RWPE1 (cell line): ENCODE results near the gene CCDC102A.

Experiments
- CTCF ChIA-PET: fragments of 350-600 bp; sonication (Branson Sonifier 250); formaldehyde crosslinking; extraction: SDS; loops from one replicate; lab custom pipeline; 2021; lab: Yijun Ruan, JAX
- POLR2A ChIA-PET: fragments of 400-600 bp; formaldehyde crosslinking; extraction: SDS; loops from one replicate; lab custom pipeline; 2020; ENCODE audit warnings: antibody characterized with exemption; ENCODE audit not compliant: low non-redundant PET; lab: Yijun Ruan, JAX
- DNase-seq: peaks from one replicate; pipeline ENCODE4 v3.0.0; 2012; ENCODE audit warnings: low spot score
- H3K27ac ChIP-seq: fragments of 450-650 bp; 2 replicates; pipeline ENCODE4 v1.5.1; 2017
- CTCF ChIP-seq: fragments of 450-650 bp; conservative IDR thresholded peaks from 2 replicates; pipeline ENCODE4 v1.5.1; 2017; ENCODE audit warnings: low read depth, mild to moderate bottlenecking

Gene CCDC102A

GRCh38 chr16:57562669-57563486 lies 26.5 kb upstream of the CCDC102A start:
- DNase-seq, result no peak
- no peak overlapping the region for H3K27ac ChIP-seq
- CTCF ChIA-PET, result interaction anchor here (0.7 kb wide), 2 partner anchors 74 to 375 kb away, joined by 3 read pairs; no protein-coding TSS in a partner anchor
- no peak for TF ChIP-seq CTCF
- POLR2A ChIA-PET, result no interaction called here

GRCh38 chr16:57562066-57562465 lies 25.7 kb upstream of the CCDC102A start:
- CTCF ChIA-PET, result interaction anchor here (0.6 to 0.7 kb wide), 3 partner anchors 75 to 466 kb away, joined by 3 to 5 read pairs (median 4); no protein-coding TSS in a partner anchor
- TF ChIP-seq CTCF, result no peak
- POLR2A ChIA-PET, result no interaction called here
- DNase-seq, result no peak
- H3K27ac ChIP-seq, result no peak overlapping the region

- ChIA-PET POLR2A (no interaction called here), CTCF (interaction anchor here (0.6 kb wide), 1 partner anchor 341 kb away, joined by 3 read pairs; no protein-coding TSS in a partner anchor)
- no peak for TF ChIP-seq CTCF
- H3K27ac ChIP-seq, result no peak overlapping the region
- DNase-seq, result no peak
Measured at GRCh38 chr16:57559072-57559790, 22.9 kb upstream of the CCDC102A start.

- DNase-seq, result no peak
- TF ChIP-seq CTCF, result no peak
- ChIA-PET POLR2A (no interaction called here), CTCF (interaction anchor here (0.6 kb wide), 1 partner anchor 178 kb away, joined by 7 read pairs; the partner anchor contains the start of gene KATNB1)
- H3K27ac ChIP-seq, result no peak overlapping the region
Measured at GRCh38 chr16:57556941-57557541, 20.7 kb upstream of the CCDC102A start.

- no peak overlapping the region for H3K27ac ChIP-seq
- ChIA-PET CTCF (no interaction called here), POLR2A (no interaction called here)
- TF ChIP-seq CTCF, result no peak
- no peak for DNase-seq
Measured at GRCh38 chr16:57555831-57556230, 19.5 kb upstream of the CCDC102A start.

- H3K27ac ChIP-seq, result no peak overlapping the region
- no peak for DNase-seq
- CTCF ChIA-PET, result interaction anchor here (0.7 kb wide), 1 partner anchor 33 kb away, joined by 3 read pairs; no protein-coding TSS in a partner anchor
- POLR2A ChIA-PET, result no interaction called here
- no peak for TF ChIP-seq CTCF
Measured at GRCh38 chr16:57551057-57551456, 14.7 kb upstream of the CCDC102A start.
